ENCODE results near the gene KLK12. TPM values are rescaled to one million over a fixed set of nuclear protein-coding genes. Genes with fewer than 3 reads are reported as not detected.

KLK12 gene
- total RNA-seq, 4 donors from 2014 or later: not detected

- no peak for DNase-seq
- intact Hi-C loops (cut with DNase I): no loop called here
- Histone ChIP-seq H3K9me3 (no peaks in the 10 kb centered on the region), H3K27me3 (no peaks in the 10 kb centered on the region), H3K27ac (no peak overlapping the region), H3K4me1 (peaks cover 0 to 3% of the 10 kb centered on the region in 2 donors), H3K36me3 (no peaks in the 10 kb centered on the region), H3K4me3 (replicated peaks in 1 of 3) (no peak overlapping the region)
- WGBS, 2 donors: 56 to 82% methylated on average over 3 to 5 of the region's 6 CpGs
- TF ChIP-seq POLR2A (IDR thresholded peaks at IDR 0.05) (no peak), CTCF (IDR thresholded peaks at IDR 0.05) (no peak)
These were observed 9.4 kb downstream of the KLK12 start for GRCh38 chr19:51025401-51025800.

- peaks cover 0 to 3% of the 10 kb centered on the region in 2 donors for H3K4me1 ChIP-seq
- no peak for DNase-seq
- WGBS, 2 donors: 27 to 35% methylated on average over 5 of the region's 5 CpGs
- no peaks in the 10 kb centered on the region for H3K9me3 ChIP-seq
- no peak overlapping the region for H3K4me3 ChIP-seq (replicated peaks in 1 of 3)
- no peaks in the 10 kb centered on the region for H3K36me3 ChIP-seq
- TF ChIP-seq POLR2A (IDR thresholded peaks at IDR 0.05): no peak
- TF ChIP-seq CTCF (IDR thresholded peaks at IDR 0.05): no peak
- H3K27ac ChIP-seq: no peak overlapping the region
- intact Hi-C loops (cut with DNase I): loop anchor here (5.0 kb wide), 1 partner anchor 72 kb away; no protein-coding TSS in a partner anchor
- H3K27me3 ChIP-seq: no peaks in the 10 kb centered on the region
These were observed 9.9 kb downstream of the KLK12 start for GRCh38 chr19:51024924-51025323.

- Histone ChIP-seq H3K27ac (no peak overlapping the region), H3K9me3 (no peaks in the 10 kb centered on the region), H3K27me3 (peaks cover 4% of the 10 kb centered on the region), H3K4me3 (replicated peaks in 1 of 3) (no peak overlapping the region), H3K36me3 (no peaks in the 10 kb centered on the region), H3K4me1 (peaks cover 2 to 9% of the 10 kb centered on the region in 2 donors)
- 62 to 78% methylated on average over 11 of the region's 11 CpGs for WGBS, 2 donors
- no peak for DNase-seq
- TF ChIP-seq POLR2A (IDR thresholded peaks at IDR 0.05) (no peak), CTCF (IDR thresholded peaks at IDR 0.05) (no peak)
- intact Hi-C loops (cut with DNase I): loop anchor here (5.0 kb wide), 1 partner anchor 73 kb away; no protein-coding TSS in a partner anchor
These were observed 10.9 kb downstream of the KLK12 start for GRCh38 chr19:51023946-51024345.

GRCh38 chr19:51022526-51022925, 12.3 kb downstream of the KLK12 start:
- peaks cover 5 to 13% of the 10 kb centered on the region in 2 donors for H3K4me1 ChIP-seq
- no peak for TF ChIP-seq POLR2A (IDR thresholded peaks at IDR 0.05)
- TF ChIP-seq CTCF (IDR thresholded peaks at IDR 0.05): no peak
- 66 to 70% methylated on average over 14 of the region's 14 CpGs for WGBS, 2 donors
- DNase-seq: no peak
- intact Hi-C loops (cut with DNase I): loop anchor here (5.0 kb wide), 1 partner anchor 75 kb away; no protein-coding TSS in a partner anchor
- no peak overlapping the region for H3K4me3 ChIP-seq (replicated peaks in 1 of 3)
- no peak overlapping the region for H3K27ac ChIP-seq
- H3K9me3 ChIP-seq: no peaks in the 10 kb centered on the region
- peaks cover 12% of the 10 kb centered on the region for H3K27me3 ChIP-seq
- H3K36me3 ChIP-seq: no peaks in the 10 kb centered on the region

GRCh38 chr19:51020988-51021651, 13.7 kb downstream of the KLK12 start:
- H3K27me3 ChIP-seq: peaks cover 24% of the 10 kb centered on the region
- H3K4me3 ChIP-seq (replicated peaks in 1 of 3): no peak overlapping the region
- TF ChIP-seq CTCF (IDR thresholded peaks at IDR 0.05) (peak in 5 of 6 experiments; percentile 24 to 68 (median 65)), POLR2A (IDR thresholded peaks at IDR 0.05) (no peak)
- peak; percentile 14 to 18 for DNase-seq
- WGBS, 2 donors: 19 to 28% methylated on average over 7 of the region's 7 CpGs
- no peak overlapping the region for H3K27ac ChIP-seq
- intact Hi-C loops (cut with DNase I): loop anchor here (5.0 kb wide), 1 partner anchor 76 kb away; no protein-coding TSS in a partner anchor
- H3K36me3 ChIP-seq: no peaks in the 10 kb centered on the region
- no peaks in the 10 kb centered on the region for H3K9me3 ChIP-seq
- peaks cover 5 to 20% of the 10 kb centered on the region in 2 donors for H3K4me1 ChIP-seq
